ENCODE data around the gene CCDC141.

CCDC141 gene

GRCh38 chr2:179024445-179024844 is 25.5 kb downstream of the CCDC141 start:
- no peak overlapping the region for H3K4me3 ChIP-seq (ENCODE audit: low read length)
- no peak overlapping the region for H2AFZ ChIP-seq (ENCODE audit: low read length)
- peaks cover 6% of the 10 kb centered on the region; the same call in 1 of the 2 replicates for H3K4me1 ChIP-seq (ENCODE audit: low read length)
- no peaks in the 10 kb centered on the region for H3K27me3 ChIP-seq (replicated peaks; ENCODE audit: insufficient read depth, low read length)
- no peak overlapping the region for H3K4me2 ChIP-seq (ENCODE audit: low read depth, low read length)
- no peak overlapping the region for H3K9ac ChIP-seq (ENCODE audit: low read length)
- no peak for DNase-seq
- H3K27ac ChIP-seq (ENCODE audit: low read length), result no peak overlapping the region
- H3K9me3 ChIP-seq (replicated peaks; ENCODE audit: insufficient read depth, low read length), result no peaks in the 10 kb centered on the region
- H3K36me3 ChIP-seq (replicated peaks; ENCODE audit: insufficient read depth, low read length), result no peaks in the 10 kb centered on the region
- TF ChIP-seq EZH2 (optimal IDR thresholded peaks at IDR 0.05; ENCODE audit: low read depth, low read length), result no peak
- TF ChIP-seq EZH2phosphoT487 (IDR thresholded peaks at IDR 0.05; ENCODE audit: low read length), result no peak
- H3K9me2 ChIP-seq (replicated peaks; ENCODE audit: insufficient read depth, low read length), result no peaks in the 10 kb centered on the region
- no peaks in the 10 kb centered on the region for H4K20me1 ChIP-seq (ENCODE audit: insufficient read depth, low read length)
- H3F3A ChIP-seq (ENCODE audit: insufficient read depth, low read length), result no peaks in the 10 kb centered on the region
- no peaks in the 10 kb centered on the region for H3K79me2 ChIP-seq (ENCODE audit: low read length)

DNA sequence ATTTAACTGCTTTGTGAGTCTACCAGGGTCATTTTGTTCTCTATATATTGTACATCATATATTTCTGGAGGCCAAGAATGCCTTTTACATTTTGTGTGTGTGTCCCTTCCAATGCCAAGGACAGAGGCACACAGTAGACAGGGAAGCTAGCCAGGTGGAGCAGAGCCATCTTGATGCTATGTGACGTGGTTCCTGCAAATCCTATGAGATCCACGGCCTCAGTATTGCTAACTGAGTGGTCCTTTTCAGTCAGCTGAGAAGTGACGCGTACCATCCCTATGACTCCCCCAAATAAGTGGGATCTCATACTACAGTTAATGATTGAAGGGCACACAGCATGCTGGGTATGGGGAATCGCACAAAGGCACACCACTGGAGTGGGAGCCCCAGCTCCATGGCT is 27.3 kb downstream of the CCDC141 start:
- Histone ChIP-seq H3K27ac (ENCODE audit: low read length) (no peak overlapping the region), H3K4me1 (ENCODE audit: low read length) (peaks cover 6% of the 10 kb centered on the region; the same call in 1 of the 2 replicates), H3K27me3 (replicated peaks; ENCODE audit: insufficient read depth, low read length) (no peaks in the 10 kb centered on the region), H3K79me2 (ENCODE audit: low read length) (no peaks in the 10 kb centered on the region), H3K4me3 (ENCODE audit: low read length) (no peak overlapping the region), H3K9ac (ENCODE audit: low read length) (no peak overlapping the region), H4K20me1 (ENCODE audit: insufficient read depth, low read length) (no peaks in the 10 kb centered on the region), H3K9me2 (replicated peaks; ENCODE audit: insufficient read depth, low read length) (no peaks in the 10 kb centered on the region), H3K9me3 (replicated peaks; ENCODE audit: insufficient read depth, low read length) (no peaks in the 10 kb centered on the region), H3F3A (ENCODE audit: insufficient read depth, low read length) (no peaks in the 10 kb centered on the region), H3K4me2 (ENCODE audit: low read depth, low read length) (no peak overlapping the region), H2AFZ (ENCODE audit: low read length) (no peak overlapping the region), H3K36me3 (replicated peaks; ENCODE audit: insufficient read depth, low read length) (no peaks in the 10 kb centered on the region)
- TF ChIP-seq EZH2phosphoT487 (IDR thresholded peaks at IDR 0.05; ENCODE audit: low read length) (no peak), EZH2 (optimal IDR thresholded peaks at IDR 0.05; ENCODE audit: low read depth, low read length) (no peak)
- TF ChIP-seq, protein P1, sequence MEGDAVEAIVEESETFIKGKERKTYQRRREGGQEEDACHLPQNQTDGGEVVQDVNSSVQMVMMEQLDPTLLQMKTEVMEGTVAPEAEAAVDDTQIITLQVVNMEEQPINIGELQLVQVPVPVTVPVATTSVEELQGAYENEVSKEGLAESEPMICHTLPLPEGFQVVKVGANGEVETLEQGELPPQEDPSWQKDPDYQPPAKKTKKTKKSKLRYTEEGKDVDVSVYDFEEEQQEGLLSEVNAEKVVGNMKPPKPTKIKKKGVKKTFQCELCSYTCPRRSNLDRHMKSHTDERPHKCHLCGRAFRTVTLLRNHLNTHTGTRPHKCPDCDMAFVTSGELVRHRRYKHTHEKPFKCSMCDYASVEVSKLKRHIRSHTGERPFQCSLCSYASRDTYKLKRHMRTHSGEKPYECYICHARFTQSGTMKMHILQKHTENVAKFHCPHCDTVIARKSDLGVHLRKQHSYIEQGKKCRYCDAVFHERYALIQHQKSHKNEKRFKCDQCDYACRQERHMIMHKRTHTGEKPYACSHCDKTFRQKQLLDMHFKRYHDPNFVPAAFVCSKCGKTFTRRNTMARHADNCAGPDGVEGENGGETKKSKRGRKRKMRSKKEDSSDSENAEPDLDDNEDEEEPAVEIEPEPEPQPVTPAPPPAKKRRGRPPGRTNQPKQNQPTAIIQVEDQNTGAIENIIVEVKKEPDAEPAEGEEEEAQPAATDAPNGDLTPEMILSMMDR (IDR thresholded peaks at IDR 0.05; ENCODE audit: low read length), result no peak
- DNase-seq, result no peak

- H3K27ac ChIP-seq (ENCODE audit: low read length), result no peak overlapping the region
- TF ChIP-seq, protein P1 (IDR thresholded peaks at IDR 0.05; ENCODE audit: low read length), result no peak
- no peak for TF ChIP-seq EZH2phosphoT487 (IDR thresholded peaks at IDR 0.05; ENCODE audit: low read length)
- no peak for TF ChIP-seq EZH2 (optimal IDR thresholded peaks at IDR 0.05; ENCODE audit: low read depth, low read length)
- H2AFZ ChIP-seq (ENCODE audit: low read length), result no peak overlapping the region
- H3K9ac ChIP-seq (ENCODE audit: low read length), result no peak overlapping the region
- H3K9me3 ChIP-seq (replicated peaks; ENCODE audit: insufficient read depth, low read length), result no peaks in the 10 kb centered on the region; the same call in 1 of the 2 replicates
- H3K4me2 ChIP-seq (ENCODE audit: low read depth, low read length), result 0 out of 2 replicates have a peak overlapping the region, but pooled peaks have one; percentile 1
- H3K36me3 ChIP-seq (replicated peaks; ENCODE audit: insufficient read depth, low read length), result no peaks in the 10 kb centered on the region
- H3K4me3 ChIP-seq (ENCODE audit: low read length), result no peak overlapping the region
- H3F3A ChIP-seq (ENCODE audit: insufficient read depth, low read length), result no peaks in the 10 kb centered on the region
- no peaks in the 10 kb centered on the region for H4K20me1 ChIP-seq (ENCODE audit: insufficient read depth, low read length)
- peaks cover 6% of the 10 kb centered on the region; the same call in 1 of the 2 replicates for H3K4me1 ChIP-seq (ENCODE audit: low read length)
- H3K27me3 ChIP-seq (replicated peaks; ENCODE audit: insufficient read depth, low read length), result no peaks in the 10 kb centered on the region
- DNase-seq, result peak; percentile 43
- no peaks in the 10 kb centered on the region for H3K9me2 ChIP-seq (replicated peaks; ENCODE audit: insufficient read depth, low read length)
- H3K79me2 ChIP-seq (ENCODE audit: low read length), result no peaks in the 10 kb centered on the region
Measured at GRCh38 chr2:179021258-179021657, 28.7 kb downstream of the CCDC141 start.

DNA sequence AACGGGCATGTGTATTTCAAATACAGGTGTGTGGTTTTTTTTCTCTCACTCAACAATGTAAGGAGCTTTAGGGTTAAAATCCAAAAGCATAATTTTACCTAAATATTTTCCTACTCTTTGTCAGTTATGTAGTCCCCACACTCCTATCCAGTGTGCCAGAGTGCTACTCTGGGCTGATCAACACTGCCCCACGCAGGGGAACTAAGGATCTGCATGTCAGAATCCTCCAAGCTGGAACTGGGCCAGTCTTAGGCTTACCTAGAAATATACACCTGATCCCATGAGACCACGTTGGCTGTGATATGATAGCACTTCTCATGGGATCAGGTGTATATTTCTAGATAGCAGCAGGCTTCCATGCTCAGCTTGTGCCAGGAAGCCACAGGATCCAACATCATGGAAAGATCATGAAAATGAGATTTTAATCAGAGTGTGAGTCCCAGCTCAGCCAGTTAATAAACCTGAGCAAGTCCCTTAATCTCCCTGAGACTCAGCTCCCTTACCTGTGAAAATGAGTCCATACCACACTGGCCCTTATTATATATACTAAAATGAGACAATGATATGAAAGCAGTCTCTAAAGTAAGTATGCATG is 29.7 kb downstream of the CCDC141 start:
- no peaks in the 10 kb centered on the region for H3K27me3 ChIP-seq (replicated peaks; ENCODE audit: insufficient read depth, low read length)
- H3K4me1 ChIP-seq (ENCODE audit: low read length), result peaks cover 6% of the 10 kb centered on the region; the same call in 1 of the 2 replicates
- no peaks in the 10 kb centered on the region for H4K20me1 ChIP-seq (ENCODE audit: insufficient read depth, low read length)
- H3K4me2 ChIP-seq (ENCODE audit: low read depth, low read length), result no peak overlapping the region
- H3K9me3 ChIP-seq (replicated peaks; ENCODE audit: insufficient read depth, low read length), result no peaks in the 10 kb centered on the region; the same call in 1 of the 2 replicates
- no peak overlapping the region for H3K9ac ChIP-seq (ENCODE audit: low read length)
- no peaks in the 10 kb centered on the region for H3F3A ChIP-seq (ENCODE audit: insufficient read depth, low read length)
- H2AFZ ChIP-seq (ENCODE audit: low read length), result no peak overlapping the region
- no peaks in the 10 kb centered on the region for H3K9me2 ChIP-seq (replicated peaks; ENCODE audit: insufficient read depth, low read length)
- DNase-seq, result peak; percentile 54
- H3K79me2 ChIP-seq (ENCODE audit: low read length), result no peaks in the 10 kb centered on the region
- no peak overlapping the region for H3K27ac ChIP-seq (ENCODE audit: low read length)
- H3K36me3 ChIP-seq (replicated peaks; ENCODE audit: insufficient read depth, low read length), result no peaks in the 10 kb centered on the region
- no peak overlapping the region for H3K4me3 ChIP-seq (ENCODE audit: low read length)
- TF ChIP-seq, protein P1 (IDR thresholded peaks at IDR 0.05; ENCODE audit: low read length), result peak; percentile 82
- TF ChIP-seq EZH2 (optimal IDR thresholded peaks at IDR 0.05; ENCODE audit: low read depth, low read length), result no peak

Data from MM.1S (cell line).